Right cardiac atrium (tissue), 5 donors: ENCODE results near the gene HNMT. TPM values are rescaled to one million over a fixed set of nuclear protein-coding genes. Genes with fewer than 3 reads are reported as not detected.

Experiments
- ATAC-seq, 2 donors: fragments of 200-7000 bp; cut with Tn5 transposase; one replicate each; pipeline versions ENCODE4 v1.8.0 to v1.9.1; 2020; ENCODE audit warnings: moderate library complexity in 2 of 2, mild to moderate bottlenecking in 1 of 2
- DNase-seq, 3 donors: peaks; one replicate each; pipeline ENCODE4 v3.0.0-alpha.2; 2020
- H3K27ac ChIP-seq: one replicate; pipeline ENCODE4 v1.5.1; 2013; ENCODE audit warnings: mild to moderate bottlenecking, low read length, control low read depth, moderate library complexity
- H3K27me3 ChIP-seq: one replicate; pipeline ENCODE4 v1.6.1; 2013; ENCODE audit not compliant: control insufficient read depth, insufficient read depth
- H3K4me1 ChIP-seq: one replicate; pipeline ENCODE4 v1.6.1; 2013; ENCODE audit warnings: low read length; ENCODE audit not compliant: control insufficient read depth, insufficient read depth
- H3K4me3 ChIP-seq: one replicate; pipeline ENCODE4 v1.5.1; 2013; ENCODE audit warnings: low read length, control low read depth
- H3K9me3 ChIP-seq: one replicate; pipeline ENCODE4 v1.6.1; 2013; ENCODE audit warnings: low read length; ENCODE audit not compliant: control insufficient read depth
- WGBS: extraction: QIAGEN DNeasy Blood & Tissue Kit; methylation state at CpG from one replicate; pipeline ENCODE4 v1.1.7; 2013; 5-methylcytosine and 5-hydroxymethylcytosine counted together
- intact Hi-C, 4 donors: fragments of 100-400 bp; cut with DNase I; formaldehyde crosslinking; loops; one replicate each; pipeline versions ENCODE4 v1.11.0 to v1.14.0; 2022 to 2023
- polyA plus RNA-seq: library from polyadenylated mRNA; stranded (reverse); fragments of 200-250 nt; gene quantifications from one replicate; pipeline ENCODE4 v1.2.3, GENCODE V29; 2013
- total RNA-seq, 4 donors: library from RNA; stranded (reverse); fragmentation: NEBNext Ultra II Directional; extraction: Animal tissue kit (Norgen Biotek cat#: 25700); gene quantifications; one replicate each; pipeline ENCODE4 v1.2.1, GENCODE V29; 2021
- donor health status: healthy with polysubstance abuse.
- donor health status: DM: no; HTN: yes; CAD: no.
- donor health status: DM: no; HTN: no; CAD: no.
- donor health status: DM: no; HTN: yes; CAD: no; lungs with severe emphysema.
- donor health status: DM: yes; HTN: yes; CAD: no.

The HNMT gene
- total and polyA plus RNA-seq, 5 donors, result 13.7 to 25.6 (median 22.9) TPM

- Histone ChIP-seq H3K27me3 (no peaks in the 10 kb centered on the region), H3K4me1 (no peaks in the 10 kb centered on the region), H3K27ac (no peak overlapping the region), H3K4me3 (no peak overlapping the region), H3K9me3 (no peaks in the 10 kb centered on the region)
- ATAC-seq, result no peak
- intact Hi-C loops, result no loop called here
- no peak for DNase-seq
- 98% methylated on average over 3 of the region's 3 CpGs for whole genome bisulfite sequencing
Observed at GRCh38 chr2:138012968-138013367, 48.7 kb downstream of the HNMT start.

DNA sequence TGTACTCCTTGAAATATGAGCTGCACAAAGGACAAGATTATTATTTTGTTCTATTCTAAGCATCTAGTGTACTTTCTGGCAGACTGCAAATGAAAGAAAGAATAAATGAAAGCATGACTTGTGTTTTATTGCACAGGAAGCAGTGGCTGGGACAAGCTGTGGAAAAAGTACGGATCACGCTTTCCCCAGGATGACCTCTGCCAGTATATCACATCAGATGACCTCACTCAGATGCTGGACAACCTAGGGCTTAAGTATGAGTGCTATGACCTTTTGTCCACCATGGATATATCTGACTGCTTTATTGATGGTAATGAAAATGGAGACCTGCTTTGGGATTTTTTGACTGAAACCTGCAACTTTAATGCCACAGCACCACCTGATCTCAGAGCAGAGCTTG lies 49.4 kb downstream of the HNMT start:
- Histone ChIP-seq H3K27me3 (no peaks in the 10 kb centered on the region), H3K27ac (no peak overlapping the region), H3K9me3 (no peaks in the 10 kb centered on the region), H3K4me3 (no peak overlapping the region), H3K4me1 (no peaks in the 10 kb centered on the region)
- WGBS, result 67% methylated on average over 2 of the region's 2 CpGs
- DNase-seq, result no peak
- intact Hi-C loops, result no loop called here
- ATAC-seq, result no peak

DNA sequence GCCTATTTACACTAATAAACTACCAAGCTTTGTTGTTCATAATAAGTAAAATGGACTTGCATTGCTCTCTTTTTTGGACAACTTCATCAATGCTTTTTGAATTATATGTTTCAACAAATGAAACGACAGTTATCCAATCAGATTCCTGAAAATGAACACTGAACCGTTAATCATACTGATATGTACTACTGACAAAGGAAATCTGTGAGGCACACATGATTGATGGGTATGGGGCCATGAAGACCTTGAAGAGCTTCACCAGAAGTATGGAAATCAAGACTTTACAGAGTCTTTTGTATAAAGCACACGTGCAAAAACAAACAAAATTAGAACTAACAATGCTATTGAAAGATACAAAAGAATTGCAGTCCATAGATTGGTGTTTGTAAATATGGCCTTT lies 51.2 kb downstream of the HNMT start:
- Histone ChIP-seq H3K4me1 (no peaks in the 10 kb centered on the region), H3K27me3 (no peaks in the 10 kb centered on the region), H3K4me3 (no peak overlapping the region), H3K9me3 (no peaks in the 10 kb centered on the region), H3K27ac (no peak overlapping the region)
- WGBS, result 82% methylated on average over 3 of the region's 3 CpGs
- intact Hi-C loops, result no loop called here
- ATAC-seq, result no peak
- DNase-seq, result no peak

GRCh38 chr2:138016351-138017087 lies 52.2 kb downstream of the HNMT start:
- intact Hi-C loops, result no loop called here

GRCh38 chr2:138017824-138018223 lies 53.6 kb downstream of the HNMT start:
- ATAC-seq, result no peak

More at GRCh38 chr2:138016351-138017087, 52.2 kb downstream of the HNMT start:
- H3K27me3 ChIP-seq, result no peaks in the 10 kb centered on the region
- no peak for DNase-seq
- ATAC-seq, result no peak
- WGBS, result 96% methylated on average over 3 of the region's 3 CpGs
- H3K4me1 ChIP-seq, result no peaks in the 10 kb centered on the region
- H3K4me3 ChIP-seq, result no peak overlapping the region
- H3K9me3 ChIP-seq, result no peaks in the 10 kb centered on the region
- no peak overlapping the region for H3K27ac ChIP-seq

DNA sequence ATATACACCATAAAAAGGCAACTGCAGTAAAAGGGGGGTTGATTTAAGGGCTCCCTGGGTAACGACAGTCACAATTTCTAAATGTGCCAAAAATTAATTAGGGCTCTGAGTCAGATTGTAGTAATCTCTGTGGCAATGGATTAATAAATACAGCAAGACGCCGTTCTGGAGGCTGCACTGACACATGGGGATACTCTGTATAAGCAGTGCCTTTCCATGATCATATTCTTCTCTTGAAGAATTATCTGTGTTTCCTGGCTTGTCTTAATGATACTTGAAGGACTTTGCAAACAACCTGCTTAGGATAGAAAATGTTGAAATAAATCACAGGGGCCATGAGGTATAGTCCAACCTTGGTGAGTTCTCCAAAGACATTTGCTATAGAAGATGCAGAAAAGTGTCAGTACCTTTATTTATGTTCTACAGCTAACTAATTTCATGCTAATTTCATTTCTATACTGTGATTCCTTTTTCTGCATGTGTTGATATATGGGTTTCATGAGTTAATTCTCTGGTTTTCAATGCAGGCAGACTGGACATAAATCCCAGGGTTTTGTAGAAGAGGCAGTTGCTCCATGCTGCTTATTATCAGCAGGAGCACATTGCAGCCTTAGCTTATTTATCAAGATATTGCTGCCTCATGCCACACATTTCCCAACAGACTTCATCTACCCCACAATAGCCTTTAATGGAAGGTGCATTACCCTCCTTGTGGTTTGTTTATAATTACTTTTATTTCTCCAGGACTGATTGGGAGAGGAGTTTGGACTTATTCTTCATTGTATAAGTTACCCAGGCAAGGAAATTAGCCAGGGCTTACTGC lies 54.8 kb downstream of the HNMT start:
- no peak overlapping the region for H3K4me3 ChIP-seq
- WGBS, result 59% methylated on average over 3 of the region's 3 CpGs
- ATAC-seq (no peak), DNase-seq (peak in 1 of 3 donors; percentile 14)
- no peaks in the 10 kb centered on the region for H3K4me1 ChIP-seq
- no peaks in the 10 kb centered on the region for H3K9me3 ChIP-seq
- intact Hi-C loops, result no loop called here
- no peak overlapping the region for H3K27ac ChIP-seq
- no peaks in the 10 kb centered on the region for H3K27me3 ChIP-seq

More at GRCh38 chr2:138017824-138018223, 53.6 kb downstream of the HNMT start:
- Histone ChIP-seq H3K9me3 (no peaks in the 10 kb centered on the region), H3K27me3 (no peaks in the 10 kb centered on the region), H3K27ac (no peak overlapping the region), H3K4me3 (no peak overlapping the region), H3K4me1 (no peaks in the 10 kb centered on the region)
- DNase-seq, result no peak
- WGBS, result 93% methylated on average over 1 of the region's 1 CpG
- intact Hi-C loops, result no loop called here

GRCh38 chr2:138020432-138020831 lies 56.2 kb downstream of the HNMT start:
- intact Hi-C loops, result no loop called here
- Histone ChIP-seq H3K27ac (no peak overlapping the region), H3K27me3 (no peaks in the 10 kb centered on the region), H3K4me3 (no peak overlapping the region), H3K4me1 (no peaks in the 10 kb centered on the region), H3K9me3 (no peaks in the 10 kb centered on the region)
- DNase-seq, result no peak
- no peak for ATAC-seq
- WGBS, result 66% methylated on average over 1 of the region's 1 CpG

DNA sequence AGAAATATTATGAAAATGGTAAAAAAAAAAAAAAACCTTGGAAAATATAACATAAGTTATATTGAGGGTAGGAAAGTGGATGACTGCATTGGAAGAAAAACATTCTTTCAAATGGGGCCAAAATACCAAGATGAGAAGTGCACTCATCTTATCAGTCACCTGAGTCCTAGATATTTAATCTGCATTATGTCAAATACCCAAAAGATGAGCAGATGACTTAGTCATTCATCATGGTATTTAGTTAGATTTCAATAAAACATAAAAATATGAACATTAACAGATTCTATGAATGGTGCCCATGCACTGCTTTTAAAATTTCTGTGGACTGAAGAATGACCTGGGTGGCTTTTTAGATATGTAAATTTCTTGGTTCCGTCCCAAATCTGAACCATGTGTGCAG lies 56.9 kb downstream of the HNMT start:
- DNase-seq, result no peak
- intact Hi-C loops, result no loop called here
- H3K4me1 ChIP-seq, result no peaks in the 10 kb centered on the region
- ATAC-seq, result no peak
- H3K27me3 ChIP-seq, result no peaks in the 10 kb centered on the region
- H3K27ac ChIP-seq, result no peak overlapping the region
- no peaks in the 10 kb centered on the region for H3K9me3 ChIP-seq
- no peak overlapping the region for H3K4me3 ChIP-seq
- 95% methylated on average over 1 of the region's 1 CpG for WGBS

DNA sequence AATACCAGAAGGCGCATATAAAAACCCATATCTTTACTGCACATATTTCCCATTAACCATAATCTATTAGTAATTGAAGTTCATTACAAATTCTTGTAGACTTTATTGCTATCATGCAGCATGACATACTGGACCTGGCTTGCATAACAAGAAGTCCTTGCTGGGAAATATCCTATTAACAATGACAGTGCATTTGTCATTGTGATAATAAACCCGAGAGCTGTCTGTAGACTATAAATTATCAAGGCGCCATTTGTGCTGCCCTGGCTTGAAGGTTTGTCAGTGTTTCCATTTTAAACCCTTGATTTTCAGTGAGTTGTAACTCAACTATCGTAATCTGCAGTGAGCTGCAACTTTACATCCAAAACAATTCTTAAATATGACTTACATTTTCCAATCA lies 59.0 kb downstream of the HNMT start:
- DNase-seq (no peak), ATAC-seq (no peak)
- Histone ChIP-seq H3K27me3 (no peaks in the 10 kb centered on the region), H3K4me1 (peaks cover 2% of the 10 kb centered on the region), H3K4me3 (no peak overlapping the region), H3K27ac (no peak overlapping the region), H3K9me3 (no peaks in the 10 kb centered on the region)
- WGBS, result 67% methylated on average over 4 of the region's 4 CpGs
- intact Hi-C loops, result no loop called here

DNA sequence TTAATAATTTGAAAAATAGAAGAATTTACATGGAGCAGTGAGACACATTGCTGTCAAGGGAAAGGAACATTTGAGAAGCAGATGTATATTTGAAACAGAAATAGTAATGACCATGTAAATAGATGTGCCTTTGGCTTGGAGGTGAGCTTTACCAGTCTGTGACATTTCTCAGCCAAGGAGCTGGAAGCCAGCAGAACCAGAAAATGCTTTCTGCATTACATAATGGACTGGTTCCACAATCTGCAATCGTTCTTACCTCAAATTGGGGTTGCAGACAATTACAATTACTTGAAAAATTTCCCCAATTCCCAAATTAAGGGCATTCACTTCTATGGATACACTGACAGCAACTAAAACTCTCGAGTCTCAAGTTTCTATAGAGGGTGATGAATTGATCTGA lies 59.7 kb downstream of the HNMT start:
- ATAC-seq (no peak), DNase-seq (no peak)
- WGBS, result 59% methylated on average over 2 of the region's 2 CpGs
- no peak overlapping the region for H3K4me3 ChIP-seq
- no peaks in the 10 kb centered on the region for H3K9me3 ChIP-seq
- no peak overlapping the region for H3K27ac ChIP-seq
- intact Hi-C loops, result no loop called here
- no peaks in the 10 kb centered on the region for H3K27me3 ChIP-seq
- peaks cover 2% of the 10 kb centered on the region for H3K4me1 ChIP-seq
